ENCODE data around the gene ELAPOR2. TPM values are rescaled to one million over a fixed set of nuclear protein-coding genes. Genes with fewer than 3 reads are reported as not detected.

ELAPOR2 gene
- total RNA-seq, 1 experiment from 2014 or later = 4.6 TPM

DNA sequence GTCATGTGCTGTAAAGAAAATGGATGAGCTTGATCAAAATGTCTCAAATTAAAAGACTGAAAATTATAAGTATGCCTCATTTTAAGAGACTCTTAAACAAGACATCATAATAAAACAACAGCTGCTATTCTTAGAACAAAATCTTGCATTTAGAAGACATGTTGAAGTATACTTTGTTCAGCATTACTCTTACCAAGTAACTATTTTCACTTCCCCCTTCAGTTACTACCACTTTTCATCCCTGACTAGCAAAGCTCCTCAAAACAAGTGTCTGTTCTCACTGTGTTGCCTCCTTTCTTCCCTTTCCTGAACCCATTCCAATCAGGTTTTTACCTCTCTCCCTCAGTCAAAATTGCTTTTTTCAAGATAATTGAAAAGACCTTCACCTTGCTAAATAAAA is 31.6 kb downstream of the ELAPOR2 start:
- Mint-ChIP-seq H3K27me3 (ENCODE audit: insufficient read depth, unreplicated experiment) (no peaks in the 10 kb centered on the region), H3K9me3 (ENCODE audit: unreplicated experiment) (no peaks in the 10 kb centered on the region), H3K4me1 (ENCODE audit: low read depth, unreplicated experiment) (no peaks in the 10 kb centered on the region), H3K4me3 (ENCODE audit: unreplicated experiment) (no peak overlapping the region), H3K36me3 (ENCODE audit: insufficient read depth, unreplicated experiment) (no peaks in the 10 kb centered on the region), H3K27ac (ENCODE audit: unreplicated experiment) (no peak overlapping the region)
- CTCF ChIA-PET = no interaction called here
- TF ChIP-seq, protein P1, sequence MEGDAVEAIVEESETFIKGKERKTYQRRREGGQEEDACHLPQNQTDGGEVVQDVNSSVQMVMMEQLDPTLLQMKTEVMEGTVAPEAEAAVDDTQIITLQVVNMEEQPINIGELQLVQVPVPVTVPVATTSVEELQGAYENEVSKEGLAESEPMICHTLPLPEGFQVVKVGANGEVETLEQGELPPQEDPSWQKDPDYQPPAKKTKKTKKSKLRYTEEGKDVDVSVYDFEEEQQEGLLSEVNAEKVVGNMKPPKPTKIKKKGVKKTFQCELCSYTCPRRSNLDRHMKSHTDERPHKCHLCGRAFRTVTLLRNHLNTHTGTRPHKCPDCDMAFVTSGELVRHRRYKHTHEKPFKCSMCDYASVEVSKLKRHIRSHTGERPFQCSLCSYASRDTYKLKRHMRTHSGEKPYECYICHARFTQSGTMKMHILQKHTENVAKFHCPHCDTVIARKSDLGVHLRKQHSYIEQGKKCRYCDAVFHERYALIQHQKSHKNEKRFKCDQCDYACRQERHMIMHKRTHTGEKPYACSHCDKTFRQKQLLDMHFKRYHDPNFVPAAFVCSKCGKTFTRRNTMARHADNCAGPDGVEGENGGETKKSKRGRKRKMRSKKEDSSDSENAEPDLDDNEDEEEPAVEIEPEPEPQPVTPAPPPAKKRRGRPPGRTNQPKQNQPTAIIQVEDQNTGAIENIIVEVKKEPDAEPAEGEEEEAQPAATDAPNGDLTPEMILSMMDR (IDR thresholded peaks at IDR 0.05; ENCODE audit: insufficient read depth in 1 of 2, low read depth in 1 of 2, low read length in 1 of 2, severe bottlenecking in 1 of 2, unreplicated experiment in 1 of 2) = no peak
- DNase-seq = no peak
- Histone ChIP-seq H3K36me3 (ENCODE audit: control insufficient read depth, insufficient read depth, low read length) (no peaks in the 10 kb centered on the region), H3K4me3 (ENCODE audit: low read depth, low read length) (no peak overlapping the region), H3K4me1 (no peaks in the 10 kb centered on the region), H3K27me3 (replicated peaks; ENCODE audit: control insufficient read depth, insufficient read depth, low read length) (no peaks in the 10 kb centered on the region), H3K9me3 (no peaks in the 10 kb centered on the region)
- POLR2A ChIA-PET = no interaction called here
- intact Hi-C loops (cut with micrococcal nuclease; ENCODE audit: unreplicated experiment) = no loop called here
- BruUV-seq (replicated peaks) = no TSS peak

DNA sequence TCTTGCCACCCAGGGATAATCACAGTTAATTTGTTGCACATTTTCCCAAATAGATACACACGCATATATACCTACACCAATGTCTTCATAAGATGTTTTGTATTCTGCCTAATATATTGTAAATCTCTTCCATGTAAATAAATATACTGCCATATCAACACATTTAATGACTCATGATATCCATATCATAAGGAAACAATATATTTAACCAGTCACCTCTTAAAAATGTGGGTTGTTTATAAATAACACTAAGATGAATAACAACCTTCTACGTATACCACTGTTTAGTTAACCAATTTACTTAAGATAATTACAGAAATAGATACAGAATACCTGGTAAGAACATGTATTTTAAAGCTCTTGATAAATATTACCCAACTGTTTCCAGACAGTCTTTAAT is 38.2 kb downstream of the ELAPOR2 start:
- Mint-ChIP-seq H3K27ac (ENCODE audit: unreplicated experiment) (no peak overlapping the region), H3K36me3 (ENCODE audit: insufficient read depth, unreplicated experiment) (no peaks in the 10 kb centered on the region), H3K4me3 (ENCODE audit: unreplicated experiment) (no peak overlapping the region), H3K27me3 (ENCODE audit: insufficient read depth, unreplicated experiment) (no peaks in the 10 kb centered on the region), H3K9me3 (ENCODE audit: unreplicated experiment) (no peaks in the 10 kb centered on the region), H3K4me1 (ENCODE audit: low read depth, unreplicated experiment) (no peaks in the 10 kb centered on the region)
- TF ChIP-seq, protein P1 (IDR thresholded peaks at IDR 0.05; ENCODE audit: insufficient read depth in 1 of 2, low read depth in 1 of 2, low read length in 1 of 2, severe bottlenecking in 1 of 2, unreplicated experiment in 1 of 2) = no peak
- H3K36me3 ChIP-seq (ENCODE audit: control insufficient read depth, insufficient read depth, low read length) = no peaks in the 10 kb centered on the region
- ChIA-PET CTCF (no interaction called here), POLR2A (no interaction called here)
- no peak overlapping the region for H3K4me3 ChIP-seq (ENCODE audit: low read depth, low read length)
- H3K4me1 ChIP-seq = no peaks in the 10 kb centered on the region
- BruUV-seq (replicated peaks) = no TSS peak
- H3K27me3 ChIP-seq (replicated peaks; ENCODE audit: control insufficient read depth, insufficient read depth, low read length) = no peaks in the 10 kb centered on the region
- no peak for DNase-seq
- H3K9me3 ChIP-seq = no peaks in the 10 kb centered on the region
- intact Hi-C loops (cut with micrococcal nuclease; ENCODE audit: unreplicated experiment) = no loop called here

DNA sequence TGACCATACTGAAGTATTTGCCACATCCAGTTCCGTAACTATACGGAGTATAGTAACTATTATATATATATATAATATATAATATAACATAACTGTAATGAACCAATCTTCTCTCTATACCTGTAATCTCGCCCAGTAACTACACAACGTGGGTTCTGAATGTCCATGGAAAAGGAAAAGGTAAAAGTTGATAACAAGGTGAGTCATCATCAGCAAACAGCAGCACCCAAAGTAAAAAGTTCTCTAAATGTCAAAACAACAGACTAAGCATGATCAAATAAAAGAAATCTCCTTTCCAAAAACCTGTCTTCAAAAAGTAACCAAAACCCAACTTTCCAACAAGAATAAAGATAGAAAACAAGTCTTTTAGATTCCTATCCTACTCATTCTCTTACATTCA is 42.8 kb downstream of the ELAPOR2 start:
- intact Hi-C loops (cut with micrococcal nuclease; ENCODE audit: unreplicated experiment) = no loop called here
- H3K4me1 Mint-ChIP-seq (ENCODE audit: low read depth, unreplicated experiment) = no peaks in the 10 kb centered on the region
- no TSS peak for BruUV-seq (replicated peaks)

More for the DNA sequence above, 42.8 kb downstream of the ELAPOR2 start:
- TF ChIP-seq, protein P1 (IDR thresholded peaks at IDR 0.05; ENCODE audit: insufficient read depth in 1 of 2, low read depth in 1 of 2, low read length in 1 of 2, severe bottlenecking in 1 of 2, unreplicated experiment in 1 of 2) = no peak
- no peaks in the 10 kb centered on the region for H3K9me3 Mint-ChIP-seq (ENCODE audit: unreplicated experiment)
- no peak for DNase-seq
- H3K27me3 Mint-ChIP-seq (ENCODE audit: insufficient read depth, unreplicated experiment) = peaks cover 2% of the 10 kb centered on the region
- H3K4me3 Mint-ChIP-seq (ENCODE audit: unreplicated experiment) = no peak overlapping the region
- ChIA-PET POLR2A (no interaction called here), CTCF (no interaction called here)
- H3K36me3 Mint-ChIP-seq (ENCODE audit: insufficient read depth, unreplicated experiment) = no peaks in the 10 kb centered on the region
- H3K4me1 ChIP-seq = no peaks in the 10 kb centered on the region
- no peak overlapping the region for H3K27ac Mint-ChIP-seq (ENCODE audit: unreplicated experiment)
- no peaks in the 10 kb centered on the region for H3K27me3 ChIP-seq (replicated peaks; ENCODE audit: control insufficient read depth, insufficient read depth, low read length)
- no peak overlapping the region for H3K4me3 ChIP-seq (ENCODE audit: low read depth, low read length)
- H3K36me3 ChIP-seq (ENCODE audit: control insufficient read depth, insufficient read depth, low read length) = no peaks in the 10 kb centered on the region
- H3K9me3 ChIP-seq = no peaks in the 10 kb centered on the region
